HepG2 (cell line): ENCODE results near the gene ANKRD2. TPM values are rescaled to one million over a fixed set of nuclear protein-coding genes. Genes with fewer than 3 reads are reported as not detected.
A peak's percentile ranks its signal among the peaks of the same experiment; 100 is the strongest.

Experiments used
- FOXP1 ChIP-seq, 2 experiments: fragments of 450-650 bp in 1 of 2; IDR thresholded peaks; 2 replicates each; pipeline ENCODE4 v1.6.1; 2017 to 2018; ENCODE audit warnings: antibody characterized with exemption in 1 of 2
- HOXD1 ChIP-seq: sonication (generic); formaldehyde crosslinking; IDR thresholded peaks from 2 replicates; pipeline ENCODE4 v1.5.0; 2020; ENCODE audit warnings: missing genetic modification reagents
- KLF9 ChIP-seq: IDR thresholded peaks from 2 replicates; pipeline ENCODE4 v1.6.1; 2016; ENCODE audit warnings: low read depth
- MIER3 ChIP-seq: IDR thresholded peaks from 2 replicates; pipeline ENCODE4 v1.6.1; 2016; ENCODE audit warnings: missing compliant biosample characterization, borderline replicate concordance
- NFYC ChIP-seq: IDR thresholded peaks from 2 replicates; pipeline ENCODE4 v1.6.1; 2016; ENCODE audit warnings: missing genetic modification reagents, missing compliant biosample characterization
- PLSCR1 ChIP-seq: sonication (generic); formaldehyde crosslinking; IDR thresholded peaks from 2 replicates; pipeline ENCODE4 v1.5.0; 2020; ENCODE audit warnings: missing genetic modification reagents, mild to moderate bottlenecking, borderline replicate concordance
- RBFOX2 ChIP-seq: fragments of 200-400 bp; formaldehyde crosslinking; IDR thresholded peaks from 2 replicates; pipeline ENCODE4 v1.6.1; 2017; ENCODE audit warnings: low read depth, mild to moderate bottlenecking, low read length
- RBM39 ChIP-seq: fragments of 200-400 bp; formaldehyde crosslinking; IDR thresholded peaks from one replicate; pipeline ENCODE4 v1.6.1; 2018; ENCODE audit warnings: antibody characterized with exemption, mild to moderate bottlenecking, low read depth, low read length; ENCODE audit not compliant: poor library complexity, severe bottlenecking
- REPIN1 ChIP-seq: sonication (generic); formaldehyde crosslinking; IDR thresholded peaks from 2 replicates; pipeline ENCODE4 v1.8.0; 2022; ENCODE audit warnings: missing genetic modification reagents, low read depth, mild to moderate bottlenecking, borderline replicate concordance
- RFX1 ChIP-seq: fragments of 450-650 bp; IDR thresholded peaks from 2 replicates; pipeline ENCODE4 v1.6.1; 2017
- RNF2 ChIP-seq: fragments of 450-650 bp; conservative IDR thresholded peaks from 2 replicates; pipeline ENCODE4 v1.6.1; 2016; ENCODE audit warnings: low read depth
- RNF219 ChIP-seq: sonication (generic); formaldehyde crosslinking; IDR thresholded peaks from 2 replicates; pipeline ENCODE4 v1.5.0; 2020; ENCODE audit warnings: mild to moderate bottlenecking, missing genetic modification reagents
- RXRA ChIP-seq: sonication (generic); formaldehyde crosslinking; IDR thresholded peaks from 2 replicates; pipeline ENCODE4 v1.5.1; 2020; ENCODE audit warnings: missing genetic modification reagents
- SATB2 ChIP-seq: sonication (generic); formaldehyde crosslinking; IDR thresholded peaks from 2 replicates; pipeline ENCODE4 v1.5.0; 2020; ENCODE audit warnings: missing genetic modification reagents
- SIX4 ChIP-seq: sonication (generic); formaldehyde crosslinking; IDR thresholded peaks from 2 replicates; pipeline ENCODE4 v1.4.0; 2020; ENCODE audit warnings: missing genetic modification reagents
- SP4 ChIP-seq: sonication (generic); formaldehyde crosslinking; IDR thresholded peaks from 2 replicates; pipeline ENCODE4 v1.8.1; 2023; ENCODE audit warnings: mild to moderate bottlenecking, missing genetic modification reagents
- SRY ChIP-seq: sonication (generic); formaldehyde crosslinking; IDR thresholded peaks from 2 replicates; pipeline ENCODE4 v1.8.0; 2022; ENCODE audit warnings: mild to moderate bottlenecking, missing genetic modification reagents
- STAG1 ChIP-seq: sonication (generic); formaldehyde crosslinking; IDR thresholded peaks from 2 replicates; pipeline ENCODE4 v1.4.0; 2020; ENCODE audit warnings: missing genetic modification reagents
- TBX3 ChIP-seq: fragments of 450-650 bp; IDR thresholded peaks from 2 replicates; pipeline ENCODE4 v1.6.1; 2017; ENCODE audit warnings: antibody characterized with exemption, mild to moderate bottlenecking, inconsistent platforms, borderline replicate concordance
- TEAD2 ChIP-seq: sonication (generic); formaldehyde crosslinking; IDR thresholded peaks from 2 replicates; pipeline ENCODE4 v1.9.0; 2021; ENCODE audit warnings: missing genetic modification reagents
- TGIF2 ChIP-seq: IDR thresholded peaks from 2 replicates; pipeline ENCODE4 v1.6.1; 2016; ENCODE audit warnings: control low read depth, missing compliant biosample characterization
- YEATS4 ChIP-seq: sonication (generic); formaldehyde crosslinking; IDR thresholded peaks from 2 replicates; pipeline ENCODE4 v1.4.0; 2020; ENCODE audit warnings: missing genetic modification reagents, borderline replicate concordance
- ZBTB1 ChIP-seq: sonication (generic); formaldehyde crosslinking; IDR thresholded peaks from 2 replicates; pipeline ENCODE4 v1.4.0; 2020; ENCODE audit warnings: missing genetic modification reagents, borderline replicate concordance
- ZFP36L2 ChIP-seq: sonication (generic); formaldehyde crosslinking; IDR thresholded peaks from 2 replicates; pipeline ENCODE4 v1.4.0; 2020; ENCODE audit warnings: missing genetic modification reagents
- ZFP41 ChIP-seq: sonication (generic); formaldehyde crosslinking; IDR thresholded peaks from 2 replicates; pipeline ENCODE4 v1.4.0; 2020; ENCODE audit warnings: mild to moderate bottlenecking, missing genetic modification reagents, borderline replicate concordance
- ZFP90 ChIP-seq: sonication (generic); formaldehyde crosslinking; IDR thresholded peaks from 2 replicates; pipeline ENCODE4 v1.8.0; 2022; ENCODE audit warnings: missing genetic modification reagents, mild to moderate bottlenecking, inconsistent platforms, borderline replicate concordance
- ZNF543 ChIP-seq: sonication (generic); formaldehyde crosslinking; IDR thresholded peaks from 2 replicates; pipeline ENCODE4 v1.4.0; 2020; ENCODE audit warnings: mild to moderate bottlenecking, missing genetic modification reagents
- ZNF629 ChIP-seq: sonication (generic); formaldehyde crosslinking; conservative IDR thresholded peaks from 2 replicates; pipeline ENCODE4 v1.5.0; 2020; ENCODE audit warnings: missing genetic modification reagents
- ZNF724P ChIP-seq: sonication (generic); formaldehyde crosslinking; IDR thresholded peaks from 2 replicates; pipeline ENCODE4 v1.8.0; 2022; ENCODE audit warnings: missing genetic modification reagents, borderline replicate concordance
- ZSCAN22 ChIP-seq: sonication (generic); formaldehyde crosslinking; IDR thresholded peaks from 2 replicates; pipeline ENCODE4 v1.4.0; 2020; ENCODE audit warnings: mild to moderate bottlenecking, missing genetic modification reagents
- polyA plus RNA-seq, 8 experiments: library from polyadenylated mRNA; depleted of rRNA in 3 of 8; stranded (reverse) in 7 of 8; unstranded in 1 of 8; fragments of >200 nt; fragmentation: Illumina TruSeq in 4 of 8; extraction: Trizol in 4 of 8; gene quantifications; 2 replicates each; pipeline versions ENCODE4 v1.2.1 to v1.2.3, GENCODE V29; 2011 to 2016; ENCODE audit warnings: low read depth in 4 of 8, missing spikeins in 1 of 8, mixed read lengths in 1 of 8; ENCODE audit not compliant: insufficient read depth in 1 of 8
- total RNA-seq, 5 experiments: library from RNA; depleted of rRNA; stranded (reverse); fragments of >200 nt; fragmentation: Illumina TruSeq; extraction: Trizol; gene quantifications; 2 replicates each; pipeline ENCODE4 v1.2.3, GENCODE V29; 2016; ENCODE audit warnings: low read depth in 1 of 5

The ANKRD2 gene
- total and polyA plus RNA-seq, 2 of the 13 experiments (the other 11 are each of a cell fraction or from before 2014, with no cell fraction given) = not detected

GRCh38 chr10:97584798-97585438 lies 12.3 kb downstream of the ANKRD2 start (continued):
- no peak for TF ChIP-seq TEAD2
- TF ChIP-seq RNF2 = 0 out of 2 replicates have a peak, but pooled peaks have one; percentile 27
- 0 out of 2 replicates have a peak, but pooled peaks have one; percentile 60 for TF ChIP-seq SATB2
- no peak for TF ChIP-seq NFYC (CRISPR knock-in tag)
- peak; percentile 56; the same call in 1 of the 2 replicates for TF ChIP-seq REPIN1 (CRISPR knock-in tag)
- peak; percentile 27; the same call in 1 of the 2 replicates for TF ChIP-seq ZNF629 (CRISPR knock-in tag)
- TF ChIP-seq RXRA (CRISPR knock-in tag) = no peak
- no peak for TF ChIP-seq TBX3
- no peak for TF ChIP-seq FOXP1 (IDR thresholded peaks at IDR 0.05)
- no peak for TF ChIP-seq FOXP1 (CRISPR knock-in tag; IDR thresholded peaks at IDR 0.05)
- TF ChIP-seq HOXD1 (CRISPR knock-in tag) = no peak
- TF ChIP-seq STAG1 (CRISPR knock-in tag) = no peak
- TF ChIP-seq ZFP41 = 0 out of 2 replicates have a peak, but pooled peaks have one; percentile 29
- no peak for TF ChIP-seq RBM39
- 0 out of 2 replicates have a peak, but pooled peaks have one; percentile 57 for TF ChIP-seq ZNF724P
- no peak for TF ChIP-seq ZSCAN22 (CRISPR knock-in tag)
- no peak for TF ChIP-seq RNF219 (CRISPR knock-in tag)
- no peak for TF ChIP-seq RBFOX2
- no peak for TF ChIP-seq SRY (CRISPR knock-in tag)
- no peak for TF ChIP-seq KLF9 (CRISPR knock-in tag)
- no peak for TF ChIP-seq PLSCR1 (CRISPR knock-in tag)
- no peak for TF ChIP-seq MIER3 (CRISPR knock-in tag)
- no peak for TF ChIP-seq SP4 (CRISPR knock-in tag)
- TF ChIP-seq ZNF543 (CRISPR knock-in tag) = no peak
- TF ChIP-seq ZFP36L2 (CRISPR knock-in tag) = no peak
- TF ChIP-seq ZFP90 (CRISPR knock-in tag) = 0 out of 2 replicates have a peak, but pooled peaks have one; percentile 25
- TF ChIP-seq YEATS4 (CRISPR knock-in tag) = no peak
- peak; percentile 66; the same call in 1 of the 2 replicates for TF ChIP-seq TGIF2 (CRISPR knock-in tag)
- TF ChIP-seq ZBTB1 (CRISPR knock-in tag) = no peak
- no peak for TF ChIP-seq SIX4 (CRISPR knock-in tag)
- no peak for TF ChIP-seq RFX1
